HG03442 (cell line): ENCODE measurements around the gene TFF3.
"Not testable (repeated sequence)": the region's sequence is repeated elsewhere in the genome, so short reads cannot be mapped to it uniquely, and the experiment has no call there.

Source experiments
- ATAC-seq: cut with Tn5 transposase; IDR thresholded peaks from one replicate; pipeline ENCODE4 v1.9.1; 2021; ENCODE audit warnings: mild to moderate bottlenecking, moderate library complexity; ENCODE audit not compliant: unreplicated experiment

TFF3 gene

DNA sequence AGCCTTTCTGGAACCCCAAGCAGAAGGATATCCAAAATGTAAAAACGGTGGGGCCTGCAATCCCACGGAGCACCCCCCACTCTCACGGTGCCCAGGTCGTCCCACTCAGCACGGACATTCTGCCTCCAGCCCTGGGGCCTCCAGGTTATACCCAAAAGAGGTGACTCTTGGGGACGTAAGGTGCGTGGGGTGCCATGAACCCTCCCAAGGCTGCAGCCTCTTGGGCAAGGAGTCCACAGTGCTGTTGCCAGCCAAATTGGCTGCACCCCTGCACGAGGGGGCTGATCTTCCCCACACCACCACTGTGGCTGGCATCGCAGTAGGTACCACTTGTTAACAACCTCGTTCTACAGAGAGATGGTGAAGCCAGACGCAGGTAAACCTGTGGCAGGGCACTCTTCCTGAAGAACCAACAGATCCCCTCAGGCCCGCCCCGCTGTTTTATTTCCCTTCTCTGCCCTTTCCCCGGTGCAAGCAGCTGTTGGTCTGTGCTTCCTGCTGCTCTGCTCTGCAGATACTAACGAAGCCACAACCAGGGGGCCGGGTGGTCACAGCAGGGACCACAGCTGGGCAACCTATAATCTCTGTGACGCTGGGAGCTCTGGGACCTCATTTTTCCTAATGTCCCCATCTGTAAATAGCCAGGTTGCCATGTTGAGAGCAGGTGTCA lies 8.7 kb downstream of the TFF3 start:
- no peak for ATAC-seq

DNA sequence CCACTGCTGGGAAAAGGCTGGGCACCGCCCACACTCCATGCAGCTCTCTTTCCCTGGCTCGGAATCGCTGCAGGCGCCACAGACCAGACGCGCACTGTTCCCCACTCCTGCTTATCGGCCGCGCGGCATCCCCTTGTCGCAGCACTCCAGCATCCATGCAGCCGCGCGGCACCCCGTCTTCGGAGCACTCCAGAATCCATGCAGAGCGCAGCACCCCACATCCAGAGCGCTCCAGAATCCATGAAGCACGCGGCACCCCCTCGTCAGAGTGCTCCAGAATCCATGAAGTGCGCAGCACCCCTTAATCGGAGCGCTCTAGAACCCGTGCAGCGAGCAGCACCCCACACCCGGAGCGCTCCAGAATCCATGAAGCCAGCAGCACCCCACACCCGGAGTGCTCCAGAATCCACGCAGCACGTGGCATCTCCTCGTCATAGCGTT lies 9.5 kb downstream of the TFF3 start:
- no peak for ATAC-seq

DNA sequence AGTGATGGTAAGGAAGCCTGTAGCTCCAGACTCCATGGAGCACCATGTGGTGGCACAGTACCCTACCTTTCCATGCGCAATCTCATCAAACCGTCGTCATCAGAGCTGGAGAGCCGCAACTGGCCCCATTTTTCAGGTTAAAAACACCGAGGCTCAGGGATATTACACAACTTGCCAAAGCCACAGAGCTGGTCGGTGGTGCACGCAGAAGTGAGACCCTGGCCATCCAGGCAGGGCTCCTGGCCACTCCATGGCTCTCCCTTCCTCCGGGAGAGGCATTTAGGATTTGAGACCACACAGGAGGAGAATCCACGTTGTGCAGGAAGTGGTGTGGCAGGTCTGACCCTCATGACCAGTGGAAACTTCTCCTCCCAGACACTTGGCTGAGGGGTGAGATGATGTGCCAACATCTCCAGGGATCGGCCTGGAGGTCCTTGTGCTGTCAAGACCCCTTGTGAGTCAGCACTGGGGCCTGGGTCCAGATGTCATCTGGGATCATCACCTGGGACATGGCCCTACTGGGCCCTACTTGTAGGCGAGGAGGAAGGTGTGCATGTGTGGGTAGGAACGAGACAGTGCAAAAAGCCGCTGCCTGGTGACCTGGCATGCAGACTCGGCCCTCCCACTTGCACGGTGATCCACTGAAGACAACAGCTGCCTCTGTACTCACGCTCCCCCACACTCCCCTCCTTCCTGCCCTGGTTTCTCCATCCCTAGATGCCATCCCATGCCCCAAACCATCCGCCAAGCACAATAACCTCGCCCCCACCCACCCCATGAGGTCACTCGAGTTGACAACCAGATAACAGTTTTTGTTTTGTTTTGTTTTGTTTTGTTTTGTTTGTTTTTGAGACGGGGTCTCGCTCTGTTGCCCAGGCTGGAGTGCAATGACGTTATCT lies 10.4 kb downstream of the TFF3 start:
- no peak for ATAC-seq

DNA sequence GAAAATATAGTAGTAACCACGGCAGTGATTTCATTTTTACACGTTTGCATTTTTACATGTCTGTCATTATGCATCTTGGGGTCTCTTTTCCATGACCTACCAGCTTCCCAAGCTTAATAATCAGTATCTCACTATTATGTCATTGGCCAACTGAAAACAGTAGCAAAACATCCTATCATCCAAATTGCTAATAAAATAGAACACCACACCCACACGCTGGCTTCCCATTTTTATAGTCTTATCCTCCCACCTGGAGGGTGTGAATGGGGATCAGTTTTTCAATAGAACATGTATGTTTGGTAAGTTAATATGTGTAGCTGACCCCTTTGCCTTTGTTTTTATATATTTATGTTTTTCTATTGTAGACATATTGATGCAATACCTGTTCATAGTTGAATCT lies 11.8 kb downstream of the TFF3 start:
- no peak for ATAC-seq

DNA sequence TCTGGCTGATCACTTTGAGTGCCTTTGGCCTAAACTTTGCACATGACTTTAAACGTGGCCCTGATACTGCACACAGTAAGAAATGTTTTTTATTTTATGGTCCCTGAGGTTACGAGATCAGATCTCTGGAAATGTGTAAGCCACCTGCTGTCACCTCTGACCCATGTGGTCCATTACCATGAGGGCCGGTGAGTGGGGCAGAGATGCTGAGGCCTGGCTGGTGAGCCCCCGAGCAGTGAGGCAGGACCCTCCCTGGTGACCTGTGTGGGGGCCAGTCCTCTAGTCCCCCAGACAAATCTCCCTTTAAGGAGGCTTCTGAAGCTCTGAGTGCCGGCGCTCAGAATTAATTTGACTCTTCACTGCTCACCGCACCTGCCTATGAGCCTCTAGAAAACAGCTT lies 12.4 kb downstream of the TFF3 start:
- no peak for ATAC-seq

DNA sequence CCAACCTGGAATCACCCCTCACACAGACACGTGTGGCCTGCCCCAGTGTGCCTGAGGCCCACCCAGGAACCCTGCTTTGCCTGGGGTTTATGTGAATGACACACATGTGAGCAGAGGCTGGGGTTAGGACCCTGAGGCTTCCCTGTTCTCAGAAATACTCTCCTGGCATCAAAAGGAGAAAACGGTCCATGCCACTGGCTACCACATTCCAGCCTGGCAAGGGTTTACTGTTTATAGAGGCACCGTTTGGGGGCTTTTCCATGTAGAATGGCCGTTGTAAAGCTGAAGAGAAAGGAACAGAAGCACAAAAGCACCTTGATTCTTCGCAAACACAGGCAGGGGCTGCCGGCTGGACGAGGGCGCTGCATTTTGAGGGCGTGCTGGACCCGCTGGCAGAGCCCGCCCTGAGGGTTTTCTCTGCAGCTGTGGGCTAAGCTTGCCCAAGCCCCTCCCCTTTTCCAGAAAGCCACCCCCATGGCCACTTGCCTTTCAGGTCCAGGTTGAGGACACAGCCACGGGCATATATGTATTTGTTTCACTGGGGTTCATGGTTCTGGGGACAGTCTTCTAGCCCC lies 13.0 kb downstream of the TFF3 start:
- ATAC-seq, result no peak

DNA sequence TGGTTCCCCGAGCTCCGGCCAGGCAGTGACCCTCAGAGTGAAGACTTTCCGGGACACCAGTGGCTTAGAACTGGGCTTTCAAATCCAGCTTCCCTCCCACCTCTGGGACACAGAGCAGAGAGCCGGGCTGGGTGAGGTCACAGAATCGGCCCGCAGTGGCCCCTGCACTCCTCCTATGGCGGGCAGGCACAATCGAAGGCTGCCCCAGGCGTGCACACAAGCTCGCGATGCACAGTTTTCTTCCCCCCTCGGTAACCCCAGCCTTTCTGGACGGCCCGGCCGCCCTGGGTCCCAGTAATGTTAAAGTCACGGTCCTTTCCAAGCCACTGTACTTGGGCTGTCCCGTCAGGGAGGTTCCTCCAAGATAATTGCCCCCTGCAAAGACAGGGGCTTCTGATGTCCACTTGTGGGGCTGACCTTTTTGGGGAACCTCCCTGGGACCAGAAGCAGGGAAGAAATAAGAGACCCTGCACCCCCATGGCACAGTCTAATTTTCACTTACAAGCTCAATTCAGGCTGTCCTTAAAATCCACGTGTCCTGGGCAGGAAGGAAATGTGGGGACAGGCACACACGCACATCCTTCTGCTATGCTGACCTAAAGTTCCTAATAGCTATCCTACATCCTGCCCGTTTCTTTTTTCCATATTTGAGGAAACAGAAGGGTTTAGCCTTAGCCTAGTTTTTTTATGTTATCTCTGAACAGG lies 13.7 kb downstream of the TFF3 start:
- ATAC-seq, result no peak

DNA sequence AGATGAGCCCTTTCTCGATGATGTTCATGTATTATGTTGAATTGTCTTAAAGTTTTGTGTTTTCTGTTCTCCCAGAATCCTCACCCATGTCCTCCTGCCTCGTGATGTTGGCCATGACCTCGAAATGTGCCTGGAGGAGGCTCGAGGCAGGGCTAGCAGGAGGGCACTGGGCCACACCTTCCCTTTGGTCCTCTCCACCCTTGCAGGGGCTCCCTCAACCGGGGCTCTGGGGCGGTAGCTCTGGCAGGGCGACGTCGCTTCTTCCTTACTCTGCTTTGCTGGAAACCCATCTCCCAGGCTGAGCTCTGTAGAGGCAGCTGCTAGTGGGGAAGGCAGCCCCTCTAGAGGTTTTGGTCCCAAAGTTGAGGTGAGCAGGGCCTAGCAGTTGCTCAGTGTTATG lies 14.3 kb downstream of the TFF3 start:
- no peak for ATAC-seq

DNA sequence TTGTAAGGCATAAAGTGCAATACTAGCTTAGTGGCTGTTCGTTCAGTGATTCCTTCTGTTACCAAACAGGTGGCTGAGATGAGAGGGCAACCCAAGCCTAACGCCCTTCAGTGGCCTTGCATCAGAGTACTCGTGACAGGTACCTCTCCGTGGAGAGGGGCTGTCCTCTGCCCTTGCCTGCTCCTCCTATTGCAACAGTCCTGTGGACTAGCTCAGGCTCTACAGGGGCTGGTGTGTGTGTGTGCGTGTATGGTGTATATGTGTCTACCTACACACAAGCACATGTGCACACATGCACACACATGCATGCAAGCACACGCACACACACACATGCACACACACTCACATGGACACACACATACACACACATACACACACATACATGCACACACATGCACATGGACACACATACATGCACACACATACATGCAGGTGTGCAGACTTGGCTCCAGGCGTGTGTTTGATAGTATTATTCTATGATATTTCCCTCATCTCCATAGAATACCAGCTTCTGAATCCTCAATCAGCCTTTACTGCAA lies 15.1 kb downstream of the TFF3 start:
- no peak for ATAC-seq

DNA sequence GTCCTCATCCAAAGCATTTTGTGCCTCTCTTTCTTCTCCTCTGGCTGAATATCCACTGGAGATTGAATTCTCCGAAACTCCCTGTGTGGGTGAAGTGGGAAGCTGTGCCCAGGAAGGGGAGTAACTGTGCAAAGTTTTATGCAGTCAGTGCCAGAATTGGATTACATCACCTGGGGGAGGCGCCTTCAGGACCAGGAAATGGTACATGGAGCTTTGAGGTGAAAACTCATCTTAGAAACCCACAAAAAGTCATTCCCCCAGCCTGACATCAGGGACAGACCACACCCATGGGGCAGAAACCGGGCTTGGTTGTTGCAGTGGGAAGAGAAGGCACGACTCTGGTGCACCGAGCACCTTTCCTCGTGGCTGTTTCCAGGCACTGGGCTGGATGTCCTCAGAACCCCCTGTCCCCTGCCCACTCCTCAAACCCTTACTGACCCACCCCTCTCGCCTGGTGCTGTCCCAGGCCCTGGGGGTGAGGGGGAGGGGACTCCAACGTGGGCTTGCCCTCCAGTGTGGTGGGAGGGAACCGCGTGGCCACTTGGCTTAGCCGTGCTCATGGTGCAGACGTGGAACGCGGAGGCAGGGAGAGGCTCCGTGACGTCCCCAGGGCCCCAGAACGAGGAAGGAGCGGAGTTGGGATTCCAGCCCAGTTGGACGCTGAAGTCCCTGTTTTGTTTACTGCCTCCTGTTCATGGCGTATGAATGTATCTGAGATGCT lies 15.7 kb downstream of the TFF3 start:
- no peak for ATAC-seq

DNA sequence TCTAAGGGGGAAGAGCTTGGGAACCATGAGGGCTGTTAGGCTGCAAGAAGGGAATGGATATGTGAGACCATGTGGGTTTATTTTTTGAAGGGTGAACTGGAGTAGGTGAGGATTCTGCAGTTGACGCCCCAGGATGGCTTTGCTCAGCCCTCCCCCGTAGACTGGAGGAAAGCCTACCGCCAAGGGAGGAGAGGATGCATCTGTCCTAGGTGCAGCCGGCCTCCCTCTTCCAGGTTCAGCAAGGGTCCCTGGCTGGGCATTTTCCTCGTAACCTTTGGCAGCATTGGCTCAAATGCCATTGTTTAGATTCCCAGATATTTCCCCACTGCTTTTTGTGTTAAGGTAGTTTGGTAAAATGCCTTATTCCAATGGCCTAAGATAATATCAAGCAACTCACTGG lies 16.6 kb downstream of the TFF3 start:
- no peak for ATAC-seq

DNA sequence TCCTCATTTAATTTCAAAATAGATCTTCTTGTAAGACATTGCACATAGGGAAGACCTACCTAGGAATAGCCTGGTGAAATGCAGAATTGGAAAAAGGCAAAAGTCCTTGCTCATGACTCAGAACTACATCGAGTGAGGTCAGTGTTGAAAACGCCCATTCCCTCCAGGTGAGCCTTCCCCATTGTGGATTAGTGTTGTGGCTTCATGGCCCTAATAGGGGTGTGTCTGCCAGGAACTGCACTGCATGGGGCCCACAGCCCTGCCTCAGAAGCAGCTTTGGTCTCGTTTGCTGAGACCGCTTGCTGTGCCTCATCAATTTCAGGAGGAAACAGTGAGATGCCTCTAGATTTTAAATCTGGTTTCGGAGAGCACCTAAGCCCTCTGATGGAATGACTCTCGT lies 17.0 kb downstream of the TFF3 start:
- ATAC-seq, result no peak

DNA sequence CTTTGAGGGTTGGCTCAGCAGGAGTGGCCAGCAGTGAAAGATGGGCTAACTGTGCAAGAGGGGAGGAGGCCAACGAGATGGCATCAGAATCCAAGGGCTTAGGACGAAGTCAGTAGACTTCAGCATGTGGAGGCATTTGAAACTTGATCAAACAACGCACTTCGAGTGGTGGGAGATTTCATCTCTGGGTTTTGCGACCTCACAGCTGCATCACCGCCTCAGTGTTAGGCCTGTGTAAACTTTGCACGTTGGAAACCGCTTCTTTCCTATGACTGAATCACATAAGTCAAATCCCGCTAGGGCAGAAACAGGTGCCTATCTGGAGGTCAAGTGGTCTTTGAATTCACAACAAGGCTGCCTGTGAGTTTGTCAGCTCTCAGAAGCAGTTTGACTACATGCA lies 17.8 kb downstream of the TFF3 start:
- no peak for ATAC-seq

DNA sequence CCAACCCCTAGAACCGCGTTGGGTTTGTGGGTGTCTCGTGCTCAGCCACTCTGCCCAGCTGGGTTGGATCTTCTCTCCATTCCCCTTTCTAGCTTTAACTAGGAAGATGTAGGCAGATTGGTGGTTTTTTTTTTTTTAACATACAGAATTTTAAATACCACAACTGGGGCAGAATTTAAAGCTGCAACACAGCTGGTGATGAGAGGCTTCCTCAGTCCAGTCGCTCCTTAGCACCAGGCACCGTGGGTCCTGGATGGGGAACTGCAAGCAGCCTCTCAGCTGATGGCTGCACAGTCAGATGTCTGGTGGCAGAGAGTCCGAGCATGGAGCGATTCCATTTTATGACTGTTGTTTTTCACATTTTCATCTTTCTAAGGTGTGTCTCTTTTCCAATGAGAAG lies 18.7 kb downstream of the TFF3 start:
- no peak for ATAC-seq

DNA sequence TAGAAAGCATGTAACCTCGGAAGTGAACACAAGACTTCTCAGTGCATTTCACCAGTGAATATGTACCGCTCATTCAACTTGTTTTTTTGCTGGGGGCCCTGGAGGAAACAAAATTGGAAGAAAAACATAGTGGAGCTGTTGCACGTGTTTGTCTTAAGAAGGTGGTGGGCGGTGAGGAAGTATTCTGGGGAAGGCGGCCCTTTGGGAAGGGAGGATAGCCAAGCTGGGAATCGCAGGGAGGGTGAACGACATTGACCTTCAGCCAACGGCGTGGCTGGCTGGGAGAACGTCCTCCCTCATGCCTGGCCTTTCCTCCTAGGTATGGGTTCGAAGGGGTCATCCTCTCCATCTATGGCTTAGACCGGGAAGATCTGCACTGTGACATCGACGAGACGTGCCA lies 19.4 kb downstream of the TFF3 start:
- no peak for ATAC-seq

DNA sequence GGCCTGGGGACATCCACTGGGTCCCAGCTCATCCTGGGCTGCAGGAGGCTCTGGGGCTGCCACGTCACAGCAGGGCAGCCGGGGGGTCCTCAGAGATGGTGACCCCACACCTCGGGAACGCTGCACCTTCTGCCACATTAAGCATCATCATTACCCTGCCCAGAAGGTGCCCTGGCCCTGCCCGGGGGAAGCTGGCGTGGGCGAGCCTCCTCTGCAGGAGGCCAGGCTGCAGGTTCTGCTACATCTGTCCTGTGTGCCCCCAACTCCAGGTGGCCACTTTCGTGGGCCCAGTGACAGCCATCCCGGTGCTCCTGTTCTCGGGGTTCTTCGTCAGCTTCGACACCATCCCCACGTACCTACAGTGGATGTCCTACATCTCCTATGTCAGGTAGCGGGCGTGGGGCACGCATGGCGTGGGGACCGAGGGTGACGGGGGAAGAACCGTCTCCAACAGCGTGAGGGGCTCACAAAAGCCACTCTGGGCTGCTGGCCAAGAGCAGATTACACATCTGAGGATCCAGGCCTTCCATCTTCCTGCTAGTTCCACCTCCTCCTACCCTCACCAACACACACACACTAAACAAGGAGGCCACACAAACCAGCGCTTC lies 20.8 kb downstream of the TFF3 start:
- no peak for ATAC-seq

DNA sequence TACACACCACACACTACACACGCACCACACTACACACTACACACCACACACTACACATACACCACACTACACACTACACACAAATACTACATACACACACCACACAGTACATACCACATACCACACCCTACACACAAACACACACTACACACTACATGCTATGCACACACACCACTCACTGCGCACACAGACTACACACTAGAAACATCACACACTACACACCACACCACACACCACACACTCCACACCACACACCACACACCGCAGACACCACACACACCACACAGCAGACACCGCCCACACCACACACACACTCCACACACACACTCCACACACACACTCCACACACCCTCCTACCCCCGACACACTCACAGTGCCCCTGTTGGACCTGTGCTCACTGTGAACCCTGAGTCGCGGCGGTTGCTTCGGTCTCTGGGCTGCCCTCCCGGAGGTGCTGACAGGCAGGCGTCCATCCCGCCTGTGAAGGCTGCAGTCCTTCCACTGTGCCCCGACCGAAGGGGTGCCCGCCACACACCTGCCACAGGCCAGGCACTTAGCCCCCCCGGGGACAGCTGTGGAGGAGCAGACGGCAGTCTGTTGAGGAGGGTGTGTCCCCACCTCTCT lies 21.4 kb downstream of the TFF3 start:
- ATAC-seq, result no peak

DNA sequence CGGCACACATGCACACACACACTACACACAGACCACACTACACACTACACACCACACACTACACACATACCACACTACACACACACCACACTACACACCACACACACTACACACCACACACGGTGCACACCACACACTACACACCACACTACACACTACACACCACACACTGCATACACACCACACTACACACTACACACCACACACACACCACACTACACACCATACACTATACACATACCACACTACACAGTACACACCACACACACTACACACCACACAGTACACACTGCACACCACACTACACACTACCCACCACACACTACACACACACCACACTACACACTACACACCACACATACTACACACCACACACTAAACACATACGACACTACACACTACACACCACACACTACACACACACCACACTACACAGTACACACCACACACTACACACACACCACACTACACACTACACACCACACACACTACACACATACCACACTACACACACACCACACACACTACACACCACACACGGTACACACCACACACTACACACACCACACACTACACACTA lies 22.6 kb downstream of the TFF3 start:
- not testable (repeated sequence) for ATAC-seq
